Epithelial cell of prostate (primary cell): ENCODE results near the gene MMAB.
A peak's percentile ranks its signal among the peaks of the same experiment; 100 is the strongest.

ENCODE experiments used
- DNase-seq: peaks from one replicate; pipeline ENCODE4 v3.0.0-alpha.2; 2011; ENCODE audit warnings: low read depth, low spot score
- H3K27ac ChIP-seq: fragments of 450-650 bp; 2 replicates; pipeline ENCODE4 v1.5.1; 2017; ENCODE audit warnings: mild to moderate bottlenecking

The MMAB gene

DNA sequence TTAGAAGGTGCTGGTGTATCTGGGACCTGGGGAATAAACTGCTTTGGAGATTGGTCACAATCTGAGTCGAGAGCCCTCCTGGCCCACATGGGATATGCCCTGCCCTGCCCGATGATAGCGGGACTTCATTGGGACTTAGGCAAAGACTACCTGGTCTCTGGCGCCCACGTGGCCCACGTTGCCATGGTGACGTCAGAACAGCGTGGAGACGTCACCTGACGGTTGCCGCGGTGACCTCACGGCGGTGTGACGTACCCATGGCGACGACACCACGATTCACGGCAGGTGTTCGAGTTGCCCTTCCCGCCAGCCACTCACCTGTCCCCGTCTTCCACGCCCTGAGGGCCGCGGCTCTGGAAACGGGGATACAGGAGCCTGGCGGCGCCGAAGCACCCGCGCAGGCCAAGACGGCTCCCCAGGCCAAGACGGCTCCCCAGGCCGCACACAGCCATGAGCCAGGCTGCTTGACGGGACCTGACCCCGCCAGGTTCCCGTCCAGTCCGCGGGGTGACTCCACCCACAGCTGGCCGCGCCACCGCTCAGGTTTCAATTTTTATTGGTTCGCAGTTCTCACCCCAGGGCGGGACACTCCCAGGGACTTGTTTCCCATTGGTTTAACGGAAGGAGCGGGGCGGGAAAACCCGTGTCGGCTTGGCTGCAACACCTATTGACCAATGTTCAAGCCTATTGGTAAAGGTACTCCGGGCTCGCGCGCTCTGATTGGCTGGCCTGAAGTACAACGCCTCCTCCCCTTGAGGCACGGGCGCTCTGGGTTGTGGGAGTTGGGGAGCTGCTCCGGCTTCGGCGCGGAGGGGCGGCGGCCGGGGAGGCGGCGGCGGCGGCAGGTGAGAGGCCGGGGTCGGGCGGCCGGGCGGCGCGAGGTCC, at the start of gene MMAB, which contains the start of gene MVK:
TSS of gene MMAB (minus strand) at position 476 of the 885 bp plus-strand sequence. CDS start at position 452, 24 bp downstream.
TSS of gene MVK (plus strand) at position 766 of the 885 bp plus-strand sequence. CDS start 1,029 bp downstream, outside the sequence.
- H3K27ac ChIP-seq: peak within 1 kb of the TSS; percentile 74
- peak; percentile 99 for DNase-seq

DNA sequence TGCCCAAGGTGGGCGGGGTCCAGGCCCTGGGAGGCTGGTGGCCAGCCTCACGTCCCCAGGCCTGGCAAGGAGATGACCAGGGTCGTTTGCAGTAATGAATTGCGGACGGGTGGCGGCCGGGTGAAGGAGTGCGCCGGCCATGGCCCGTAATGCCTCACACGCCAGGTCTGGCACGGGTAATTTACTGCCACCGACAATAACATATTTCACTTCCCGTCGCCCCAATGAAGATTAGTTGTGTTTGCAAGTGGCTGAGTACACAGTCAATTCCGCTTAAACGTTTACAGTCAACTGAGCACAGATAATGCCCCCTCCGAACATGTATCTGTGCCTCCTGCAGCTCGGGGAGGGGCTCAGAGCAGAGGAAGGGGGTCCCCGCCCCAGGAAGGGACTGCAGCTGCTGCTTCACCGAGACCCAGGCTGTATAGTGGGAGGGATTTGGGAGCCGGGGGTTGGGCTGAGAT, 48.6 kb upstream of the MMAB start:
- DNase-seq: no peak
- H3K27ac ChIP-seq: no peak overlapping the region

DNA sequence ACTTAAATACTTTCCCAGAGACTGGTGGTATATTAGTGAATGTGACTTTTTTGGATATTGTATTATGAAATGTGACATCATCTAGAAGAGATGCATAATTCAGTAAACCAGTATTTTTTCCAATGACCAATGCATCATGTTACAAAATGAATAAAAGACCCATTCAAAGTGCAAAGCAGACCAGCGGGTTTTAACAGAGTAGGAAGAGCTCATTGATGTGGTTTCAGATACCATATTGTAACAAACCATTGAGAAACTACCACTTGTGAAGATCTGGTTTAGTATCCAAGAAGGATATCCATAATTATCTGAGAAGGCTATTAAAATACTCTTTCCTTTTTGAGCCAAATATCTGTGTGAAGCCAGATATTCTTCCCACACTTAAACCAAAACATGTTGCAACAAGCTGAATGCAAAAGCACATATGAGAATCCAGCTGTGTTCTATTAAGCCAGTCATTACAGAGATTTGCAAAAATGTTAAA, 47.9 kb upstream of the MMAB start:
- DNase-seq: no peak
- no peak overlapping the region for H3K27ac ChIP-seq

DNA sequence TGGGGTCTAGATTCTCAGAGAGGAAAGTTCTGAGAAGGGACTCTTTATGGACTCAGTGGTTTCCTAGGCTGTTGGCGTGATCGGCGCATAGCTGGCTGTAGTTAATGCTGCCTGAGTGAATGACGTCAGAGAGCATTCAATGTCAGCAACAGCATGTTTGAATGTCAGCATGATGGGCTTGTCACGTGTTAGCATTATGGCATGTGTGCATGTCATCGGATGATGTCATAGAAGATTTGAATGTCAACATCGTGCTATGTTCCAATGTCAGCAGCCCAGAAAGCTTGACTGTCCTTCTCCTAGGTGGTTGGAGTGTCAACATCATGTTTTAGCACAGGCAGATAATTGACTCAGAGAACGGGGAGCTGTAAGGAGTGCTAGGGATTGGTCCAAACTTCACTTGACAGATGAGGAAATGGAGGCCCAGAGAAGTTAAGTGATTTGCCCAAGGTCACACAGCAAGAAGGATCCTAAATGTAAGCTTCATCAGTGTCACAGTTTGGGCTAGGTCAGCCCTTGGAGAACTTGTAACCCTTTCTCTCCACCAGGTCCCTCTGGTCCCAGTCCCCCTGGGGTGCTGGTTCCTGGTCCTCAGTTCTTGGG, 45.8 kb upstream of the MMAB start:
- no peak overlapping the region for H3K27ac ChIP-seq
- no peak for DNase-seq

DNA sequence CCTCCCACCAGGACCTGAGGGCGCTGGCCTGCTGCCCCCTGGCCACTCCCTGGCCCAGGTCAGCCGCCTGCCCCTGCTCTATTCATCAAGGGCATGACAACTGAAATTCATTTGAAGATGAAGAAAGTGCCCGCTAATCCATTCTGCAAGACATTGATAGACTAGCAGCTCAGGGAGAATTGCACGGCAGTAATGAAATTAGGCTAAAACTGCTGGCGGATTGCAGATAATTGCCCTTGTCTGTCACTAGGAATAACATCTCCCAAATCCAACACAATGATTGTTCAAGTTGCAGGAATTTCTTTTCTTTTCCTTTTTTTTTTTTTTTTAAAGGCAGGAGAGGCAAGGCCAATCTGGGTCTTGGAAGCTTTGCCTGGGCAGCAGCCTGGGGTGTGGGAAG, 44.8 kb upstream of the MMAB start:
- no peak for DNase-seq
- no peak overlapping the region for H3K27ac ChIP-seq

DNA sequence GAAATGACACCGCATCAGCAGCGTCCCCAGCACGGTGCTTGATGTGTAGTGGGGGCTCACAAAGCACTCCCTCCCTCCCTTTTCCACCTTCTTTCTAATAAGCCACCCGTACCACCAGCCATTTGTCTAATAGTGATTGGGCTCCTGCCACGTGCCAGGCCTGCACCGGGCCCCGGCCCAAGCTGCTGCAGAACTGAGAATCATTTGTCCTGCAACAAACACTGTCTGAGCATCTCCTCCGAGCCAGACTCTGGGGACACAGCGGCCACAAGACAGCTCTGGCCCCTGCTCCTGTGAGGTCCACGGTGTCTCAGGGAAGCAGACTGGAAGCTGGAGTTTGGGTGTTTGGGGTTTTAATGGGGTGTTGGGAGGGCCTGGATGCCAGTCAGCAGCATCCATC, 44.2 kb upstream of the MMAB start:
- no peak for DNase-seq
- no peak overlapping the region for H3K27ac ChIP-seq

DNA sequence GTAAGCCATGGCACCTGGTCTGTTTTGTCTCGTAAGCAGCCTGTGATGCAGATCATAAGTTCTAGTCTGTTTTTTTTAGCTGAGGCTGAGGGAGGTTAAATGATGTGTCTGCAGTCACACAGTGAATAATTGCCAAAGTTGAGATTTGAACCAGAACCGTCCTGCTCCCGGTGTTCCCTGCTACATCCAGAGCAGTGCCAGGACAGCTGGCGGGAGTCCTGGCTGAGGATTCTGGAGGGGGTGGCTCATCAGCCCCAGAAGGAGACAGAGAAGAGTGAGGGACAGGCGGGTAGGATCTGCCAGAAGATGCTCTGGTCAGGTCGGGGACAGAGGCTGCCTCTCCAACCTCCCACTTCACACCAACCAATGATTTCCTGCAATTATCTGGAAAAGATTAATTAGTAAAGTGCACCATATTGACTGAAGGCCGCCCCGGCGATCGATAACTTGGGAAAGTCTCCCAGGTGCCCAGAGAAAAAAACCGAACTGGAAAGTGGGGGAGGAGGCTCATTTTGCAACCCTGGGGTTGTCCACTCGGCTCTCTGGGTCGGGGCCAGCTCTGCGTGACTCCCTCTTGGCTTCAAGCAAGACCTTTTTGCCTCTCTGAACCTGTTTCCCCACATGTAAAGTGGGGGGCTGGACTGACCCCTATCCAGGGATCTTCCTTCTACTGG, 42.4 kb upstream of the MMAB start:
- no peak for DNase-seq
- H3K27ac ChIP-seq: no peak overlapping the region

DNA sequence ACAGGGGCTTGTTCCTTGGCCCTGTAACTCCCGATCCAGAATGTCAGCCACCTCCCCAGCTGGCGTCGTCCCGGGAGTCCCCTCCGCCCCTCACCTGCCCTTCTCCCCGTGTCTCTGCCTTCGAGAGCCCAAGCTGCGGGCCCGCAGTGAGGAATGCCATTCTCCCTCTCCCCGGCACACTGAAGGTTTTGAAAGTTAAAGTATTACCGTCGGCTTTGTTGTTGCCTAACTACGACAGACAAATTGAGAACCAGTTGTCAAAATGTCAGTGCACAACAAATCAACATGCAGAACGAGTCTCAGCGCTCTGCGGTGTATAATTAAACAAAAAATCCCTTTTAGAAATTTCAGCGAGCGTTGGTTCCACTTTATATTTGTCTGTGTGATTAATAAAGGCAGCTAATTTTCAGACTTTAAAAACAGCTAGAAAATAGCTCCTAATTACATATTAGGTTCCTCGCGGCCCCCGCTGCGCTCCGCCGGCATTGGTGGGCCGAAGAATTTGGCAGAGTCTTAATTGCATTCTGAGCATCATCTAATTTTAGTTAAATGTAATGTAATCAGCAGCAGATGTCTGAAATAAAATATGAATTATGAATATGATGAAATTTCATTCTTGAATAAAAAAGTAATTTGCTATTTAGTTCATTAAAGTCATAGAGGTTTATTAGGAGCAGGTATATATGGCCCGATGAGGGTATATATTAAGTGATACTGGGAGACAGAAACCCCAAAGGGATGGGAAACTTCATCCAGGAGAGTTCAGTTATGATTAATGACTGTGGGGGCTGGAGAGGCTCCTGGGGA, 40.5 kb upstream of the MMAB start:
- no peak overlapping the region for H3K27ac ChIP-seq
- no peak for DNase-seq

DNA sequence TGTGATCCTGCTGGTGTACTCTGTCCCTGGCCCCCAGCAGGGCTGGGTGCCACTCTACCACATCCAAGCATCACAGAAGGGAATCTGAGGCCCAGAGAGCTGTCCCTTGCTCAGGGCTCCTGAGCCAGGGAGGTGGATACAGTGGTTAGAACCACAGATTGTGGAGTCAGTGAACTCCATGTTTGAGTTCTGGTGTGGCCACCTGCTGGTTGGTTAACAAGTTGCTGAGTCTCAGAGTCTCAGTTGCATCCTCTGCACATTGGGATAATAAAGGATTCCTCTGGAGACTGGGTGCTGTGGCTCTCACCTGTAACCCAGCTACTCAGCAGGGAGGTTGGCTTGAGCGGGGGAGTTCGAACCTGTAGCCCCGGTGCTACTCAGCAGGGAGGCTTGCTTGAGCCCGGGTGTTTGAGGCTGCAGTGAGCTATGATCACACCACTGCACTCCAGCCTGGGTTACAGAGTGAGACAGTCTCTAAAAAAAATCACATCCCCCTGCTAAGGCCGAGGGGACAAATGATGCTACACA, 39.7 kb upstream of the MMAB start:
- no peak overlapping the region for H3K27ac ChIP-seq
- DNase-seq: no peak

DNA sequence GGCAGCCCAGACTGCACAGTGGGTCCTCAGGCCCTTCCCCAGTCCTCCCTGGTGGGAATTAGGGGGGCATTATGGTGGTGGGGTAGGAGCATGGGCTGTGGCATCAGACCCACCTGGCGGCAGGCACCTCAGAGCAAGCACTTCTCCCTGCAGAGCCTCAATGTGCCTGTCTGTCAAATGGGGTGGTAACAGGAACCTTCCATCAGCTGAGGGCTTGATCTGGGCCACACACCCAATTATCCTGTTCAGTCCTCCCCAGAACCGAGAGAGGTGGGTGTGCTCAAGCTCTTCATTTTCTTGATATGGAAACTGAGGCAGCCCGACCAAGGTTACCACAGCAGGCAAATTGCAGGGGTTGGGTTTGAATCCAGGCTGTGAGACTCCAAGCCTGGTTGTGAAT, 38.7 kb upstream of the MMAB start:
- H3K27ac ChIP-seq: no peak overlapping the region
- no peak for DNase-seq

DNA sequence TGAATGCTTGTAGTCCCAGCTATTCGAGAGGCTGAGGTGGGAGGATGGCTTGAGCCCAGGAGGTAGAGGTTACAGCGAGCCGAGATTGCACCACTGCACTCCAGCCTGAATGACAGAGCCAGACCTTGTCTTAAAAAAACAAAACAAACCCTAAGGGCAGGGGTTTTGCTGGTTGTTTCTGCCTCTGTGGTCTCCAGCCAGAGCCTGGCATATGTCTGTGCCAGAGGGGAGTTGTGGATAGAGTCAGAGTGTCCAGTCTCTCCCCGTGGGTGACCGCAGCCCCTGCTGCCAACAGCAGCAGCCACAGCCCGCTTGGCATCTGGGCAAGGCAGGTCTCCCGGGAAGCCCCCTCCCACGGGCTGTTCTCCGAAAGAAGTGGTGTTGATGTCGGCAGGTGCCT, 37.9 kb upstream of the MMAB start:
- no peak overlapping the region for H3K27ac ChIP-seq
- DNase-seq: no peak

DNA sequence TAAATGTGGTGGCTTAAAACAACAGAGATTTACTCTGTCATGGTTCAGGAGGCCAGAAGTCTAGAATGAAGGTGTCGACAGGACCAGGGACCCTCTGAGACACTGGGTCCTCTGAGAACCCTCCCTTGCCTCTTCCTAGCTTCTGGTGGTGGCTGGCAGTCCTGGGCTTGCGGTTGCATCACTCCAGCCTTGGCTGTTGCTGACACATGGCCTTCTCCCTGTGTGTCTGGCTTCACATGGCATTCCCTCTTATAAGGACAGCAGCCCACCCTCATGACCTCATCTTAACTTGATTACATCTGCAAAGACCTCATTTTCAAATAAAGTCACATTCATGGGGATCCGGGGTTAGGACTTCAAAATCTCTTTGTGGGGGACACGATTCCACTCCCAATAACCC, 37.2 kb upstream of the MMAB start:
- no peak for DNase-seq

DNA sequence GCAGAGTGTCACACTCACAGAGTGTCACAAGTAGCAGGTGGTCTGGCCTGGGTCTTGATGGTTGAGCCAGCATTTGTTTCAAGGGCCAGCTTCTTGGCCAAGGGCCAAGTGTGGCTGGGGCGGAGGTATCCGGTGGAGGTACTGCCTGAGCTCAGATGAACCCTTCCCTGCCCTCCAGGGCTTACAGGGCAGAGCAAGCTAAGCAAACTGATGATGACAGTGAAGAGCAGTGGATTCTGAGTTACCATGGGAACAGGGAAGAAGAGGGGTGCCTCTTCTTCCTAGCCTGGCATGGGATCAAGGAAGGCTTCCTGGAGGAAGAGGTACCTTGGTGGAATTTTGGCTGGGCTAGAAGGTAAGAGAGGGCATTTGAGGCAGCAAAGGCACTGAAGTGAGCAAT, 36.0 kb upstream of the MMAB start:
- H3K27ac ChIP-seq: no peak overlapping the region
- DNase-seq: no peak

More for the DNA sequence above, 37.2 kb upstream of the MMAB start:
- H3K27ac ChIP-seq: no peak overlapping the region

DNA sequence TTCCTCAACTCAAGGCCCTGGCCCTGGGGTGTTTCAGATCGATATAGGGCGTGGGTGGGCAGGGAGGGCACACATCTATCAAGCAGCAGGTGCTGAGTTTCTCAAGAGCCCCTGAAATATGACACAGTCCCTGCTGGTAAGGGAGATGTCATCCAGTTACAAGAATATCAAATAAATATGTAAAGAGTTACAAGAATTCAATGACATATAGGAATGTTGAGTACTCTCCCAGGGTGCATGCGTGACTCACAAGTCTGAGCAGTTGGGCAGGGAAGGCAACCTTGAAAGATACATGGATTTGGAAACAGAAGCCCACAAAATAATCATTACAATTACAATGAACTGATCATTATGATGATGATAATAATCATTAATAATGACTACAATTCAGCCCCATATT, 35.5 kb upstream of the MMAB start:
- no peak for DNase-seq
- H3K27ac ChIP-seq: no peak overlapping the region

DNA sequence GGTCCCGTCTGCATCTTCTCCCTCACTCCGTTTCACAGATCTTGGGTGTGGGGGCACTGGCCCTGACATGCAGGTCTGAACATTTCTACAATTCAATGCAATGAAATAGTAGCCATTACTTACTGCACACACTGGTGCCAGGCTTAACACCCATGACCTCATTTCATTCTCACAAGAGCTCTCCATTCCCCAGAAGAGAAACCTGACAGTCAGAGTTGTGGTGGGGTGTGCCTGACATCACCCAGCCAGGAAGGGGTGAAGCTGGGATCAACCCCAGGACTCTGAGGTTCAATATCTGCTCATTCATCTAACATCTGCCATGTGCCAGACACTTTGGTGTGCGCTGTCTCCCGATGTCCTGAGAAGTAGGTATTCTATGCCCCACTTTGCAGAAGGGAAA, 35.0 kb upstream of the MMAB start:
- no peak for DNase-seq
- H3K27ac ChIP-seq: no peak overlapping the region

DNA sequence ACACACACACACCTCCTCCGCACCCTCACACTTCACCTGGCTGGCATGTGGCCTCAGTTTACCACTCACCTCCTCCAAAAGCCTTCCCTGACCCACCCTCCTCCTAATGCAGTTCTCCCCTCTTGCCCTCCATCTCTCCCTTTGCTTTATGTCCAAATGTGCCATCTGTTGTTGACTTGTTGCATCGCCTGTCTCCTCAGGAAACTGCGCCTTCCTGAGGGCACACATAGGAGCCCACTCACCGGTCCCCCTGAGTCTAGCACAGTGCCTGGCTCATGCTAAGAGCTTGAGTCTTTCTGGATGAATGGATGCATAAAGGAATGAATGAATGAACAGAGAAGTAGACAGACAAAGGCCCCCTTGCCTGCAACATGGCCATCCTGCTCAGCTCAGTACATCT, 34.3 kb upstream of the MMAB start:
- H3K27ac ChIP-seq: no peak overlapping the region
- DNase-seq: no peak

DNA sequence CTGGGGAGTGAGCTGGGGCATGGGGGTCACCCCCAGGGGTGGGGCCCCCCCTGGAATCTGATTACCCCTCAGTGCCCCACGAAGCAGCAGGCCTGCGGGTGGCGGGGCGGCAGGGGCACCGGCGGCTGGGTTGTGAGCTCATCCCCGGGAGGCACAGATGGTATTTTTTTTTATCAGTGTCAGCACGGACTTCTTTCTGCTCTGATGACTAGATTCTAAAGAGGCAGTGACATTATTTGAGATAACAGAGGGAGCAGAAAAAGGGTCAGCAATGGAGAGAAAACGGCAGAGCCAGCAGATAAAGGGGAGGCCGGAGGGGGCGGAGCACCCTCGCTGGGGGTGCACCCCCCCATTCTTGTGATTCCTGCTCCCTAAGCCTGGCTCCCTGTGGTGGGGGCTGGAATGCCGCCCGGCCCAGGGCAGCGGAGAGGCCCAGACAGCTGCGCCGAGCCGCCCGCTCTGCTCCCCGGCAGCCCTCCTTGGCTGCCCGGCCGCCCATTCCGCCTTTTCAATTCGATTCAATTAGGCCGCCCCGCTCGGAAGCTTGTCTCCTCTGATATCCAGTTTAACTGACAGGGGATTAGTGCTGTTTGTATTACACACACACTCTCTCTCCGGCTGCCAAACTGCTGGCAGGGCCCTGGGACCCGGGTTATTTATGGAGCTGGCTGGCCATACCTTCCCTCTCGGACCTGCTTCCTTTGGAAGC, 33.2 kb upstream of the MMAB start:
- H3K27ac ChIP-seq: no peak overlapping the region
- DNase-seq: no peak

DNA sequence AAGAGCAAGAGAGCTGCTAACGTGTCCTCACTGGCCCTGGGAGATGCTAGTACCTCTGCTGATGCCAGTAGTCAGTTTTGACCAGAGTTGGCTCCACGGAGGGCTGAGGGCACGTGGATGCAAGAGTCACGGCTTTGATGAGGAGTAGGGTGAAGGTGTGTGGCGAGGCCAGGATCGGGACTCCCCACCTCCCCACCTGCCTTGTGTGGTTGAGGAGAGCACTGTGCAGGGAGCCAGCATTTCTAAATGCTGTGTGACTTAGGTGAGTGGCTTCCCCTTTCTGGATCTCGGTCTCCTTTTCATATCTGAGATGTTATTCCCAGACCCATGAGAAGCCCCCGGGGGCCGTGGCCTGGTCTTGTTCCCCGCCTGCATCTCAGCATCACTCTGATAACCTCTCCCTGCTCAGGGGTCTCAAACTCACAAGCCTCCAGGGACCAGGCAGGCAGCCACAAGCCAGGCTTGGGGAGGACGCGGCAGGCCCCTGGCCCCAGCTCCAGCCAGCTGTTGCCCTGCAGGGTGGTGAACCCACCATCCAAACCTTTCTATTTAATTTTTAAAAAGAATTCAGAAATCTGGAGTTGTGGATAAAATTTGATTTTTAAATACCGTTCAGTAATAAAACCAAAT, 32.4 kb upstream of the MMAB start:
- no peak for DNase-seq
- no peak overlapping the region for H3K27ac ChIP-seq

DNA sequence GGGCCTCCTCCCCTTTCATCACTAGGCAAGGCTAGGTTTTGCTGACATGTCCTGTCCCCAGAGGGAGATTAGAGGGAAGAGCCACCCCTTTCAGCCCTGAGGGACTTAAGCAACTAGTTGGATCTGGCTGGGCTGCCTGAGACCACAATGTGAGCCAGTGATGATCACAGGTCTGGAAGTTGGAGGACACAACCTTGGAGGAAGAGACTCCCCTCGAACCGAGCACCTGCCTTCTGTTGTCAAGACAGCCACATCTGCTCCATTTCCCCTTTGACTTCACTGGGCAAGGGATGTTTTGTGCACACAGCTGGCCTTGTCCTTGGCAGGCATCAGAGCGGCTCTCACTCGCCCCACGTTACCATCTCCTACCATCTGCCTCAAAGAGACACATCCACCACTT, 31.7 kb upstream of the MMAB start:
- no peak overlapping the region for H3K27ac ChIP-seq
- no peak for DNase-seq
